Measurements from ENCODE around the gene BPTF. TPM values are rescaled to one million over a fixed set of nuclear protein-coding genes. Genes with fewer than 3 reads are reported as not detected.

BPTF gene
- total and polyA plus RNA-seq, 2 of the 13 experiments (the other 11 are each of a cell fraction or from before 2014, with no cell fraction given) = 43.5 to 66.1 TPM

- no peak for TF ChIP-seq TCF7L2 (IDR thresholded peaks at IDR 0.05; ENCODE audit: low read depth, low read length)
- no peak for TF ChIP-seq ZNF678 (CRISPR knock-in tag; IDR thresholded peaks at IDR 0.05)
- peak; percentile 99 for TF ChIP-seq REPIN1 (CRISPR knock-in tag; IDR thresholded peaks at IDR 0.05; ENCODE audit: borderline replicate concordance, low read depth)
- TF ChIP-seq ZBTB33 (CRISPR knock-in tag; IDR thresholded peaks at IDR 0.05) = peak; percentile 91
- TF ChIP-seq ZNF343 (CRISPR knock-in tag; IDR thresholded peaks at IDR 0.05) = peak; percentile 90; the same call in 1 of the 2 replicates
- peak; percentile 96 for TF ChIP-seq TFDP1 (CRISPR knock-in tag; IDR thresholded peaks at IDR 0.05; ENCODE audit: borderline replicate concordance)
- TF ChIP-seq E2F2 (CRISPR knock-in tag; IDR thresholded peaks at IDR 0.05; ENCODE audit: borderline replicate concordance) = peak; percentile 99
- TF ChIP-seq CHCHD3 (CRISPR knock-in tag; IDR thresholded peaks at IDR 0.05) = 0 out of 2 replicates have a peak, but pooled peaks have one; percentile 69
- peak; percentile 71 for TF ChIP-seq ZNF879 (CRISPR knock-in tag; IDR thresholded peaks at IDR 0.05)
- peak; percentile 53; the same call in 1 of the 2 replicates for TF ChIP-seq HMG20A (CRISPR knock-in tag; IDR thresholded peaks at IDR 0.05; ENCODE audit: borderline replicate concordance)
- TF ChIP-seq YEATS4 (CRISPR knock-in tag; IDR thresholded peaks at IDR 0.05; ENCODE audit: borderline replicate concordance) = peak; percentile 96
- TF ChIP-seq ERF (CRISPR knock-in tag; IDR thresholded peaks at IDR 0.05) = peak; percentile 99
- TF ChIP-seq TBL1XR1 (IDR thresholded peaks at IDR 0.05; ENCODE audit: borderline replicate concordance, low read length, partially characterized antibody) = peak; percentile 70
- peak; percentile 88; the same call in 1 of the 2 replicates for TF ChIP-seq ZNF615 (CRISPR knock-in tag; IDR thresholded peaks at IDR 0.05; ENCODE audit: borderline replicate concordance)
- TF ChIP-seq AKNA (CRISPR knock-in tag; IDR thresholded peaks at IDR 0.05; ENCODE audit: borderline replicate concordance) = no peak; the same call in 1 of the 2 replicates
- no peak; the same call in 1 of the 2 replicates for TF ChIP-seq LCORL (IDR thresholded peaks at IDR 0.05)
- TF ChIP-seq LCORL (CRISPR knock-in tag; IDR thresholded peaks at IDR 0.05) = peak; percentile 96
- no peak; the same call in none of the 2 replicates for TF ChIP-seq ZNF724P (CRISPR knock-in tag; IDR thresholded peaks at IDR 0.05; ENCODE audit: borderline replicate concordance)
- peak; percentile 90 for TF ChIP-seq POLR2AphosphoS5 (IDR thresholded peaks at IDR 0.05; ENCODE audit: low read depth, low read length)
- TF ChIP-seq HOXA7 (CRISPR knock-in tag; IDR thresholded peaks at IDR 0.05) = no peak
- TF ChIP-seq KLF15 (CRISPR knock-in tag; IDR thresholded peaks at IDR 0.05; ENCODE audit: borderline replicate concordance) = peak; percentile 25; the same call in 1 of the 2 replicates
These were observed 194.5 kb downstream of the BPTF start (continued) for GRCh38 chr17:68019675-68020408.

All from HepG2 (cell line).